Neural progenitor cell (in vitro differentiated cells): Measurements from ENCODE around the gene PTPRR.

Experiments used
- EZH2 ChIP-seq: fragments of 200-600 bp; sonication (generic); IDR thresholded peaks from 2 replicates; pipeline ENCODE4 v1.6.1; 2017; ENCODE audit warnings: antibody characterized with exemption, mild to moderate bottlenecking, moderate library complexity
- TF ChIP-seq, protein P1 (sequence below): fragments of 200-600 bp; sonication (generic); IDR thresholded peaks from 2 replicates; pipeline ENCODE4 v1.5.1; 2017; ENCODE audit warnings: antibody characterized with exemption, mild to moderate bottlenecking

DNA sequence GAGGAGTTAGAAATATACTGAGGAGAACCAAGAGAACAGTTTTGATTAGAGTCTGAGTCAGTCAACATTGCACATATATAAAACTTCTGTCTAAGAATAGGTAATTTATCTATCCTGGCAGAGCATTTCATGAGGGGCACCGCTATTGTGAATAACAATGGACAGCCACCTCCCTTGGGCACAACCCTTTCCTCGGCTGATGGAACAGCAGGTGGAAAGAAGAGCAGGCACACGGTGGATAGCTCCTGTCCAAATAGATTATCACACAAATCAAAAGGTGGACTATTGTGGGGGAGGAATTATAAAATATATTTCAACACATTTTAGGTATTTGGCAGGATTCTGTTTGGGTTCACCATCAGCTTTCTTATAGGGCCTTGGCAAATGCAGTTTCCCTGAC is 199.3 kb downstream of the PTPRR start:
- TF ChIP-seq EZH2: no peak
- TF ChIP-seq, protein P1, sequence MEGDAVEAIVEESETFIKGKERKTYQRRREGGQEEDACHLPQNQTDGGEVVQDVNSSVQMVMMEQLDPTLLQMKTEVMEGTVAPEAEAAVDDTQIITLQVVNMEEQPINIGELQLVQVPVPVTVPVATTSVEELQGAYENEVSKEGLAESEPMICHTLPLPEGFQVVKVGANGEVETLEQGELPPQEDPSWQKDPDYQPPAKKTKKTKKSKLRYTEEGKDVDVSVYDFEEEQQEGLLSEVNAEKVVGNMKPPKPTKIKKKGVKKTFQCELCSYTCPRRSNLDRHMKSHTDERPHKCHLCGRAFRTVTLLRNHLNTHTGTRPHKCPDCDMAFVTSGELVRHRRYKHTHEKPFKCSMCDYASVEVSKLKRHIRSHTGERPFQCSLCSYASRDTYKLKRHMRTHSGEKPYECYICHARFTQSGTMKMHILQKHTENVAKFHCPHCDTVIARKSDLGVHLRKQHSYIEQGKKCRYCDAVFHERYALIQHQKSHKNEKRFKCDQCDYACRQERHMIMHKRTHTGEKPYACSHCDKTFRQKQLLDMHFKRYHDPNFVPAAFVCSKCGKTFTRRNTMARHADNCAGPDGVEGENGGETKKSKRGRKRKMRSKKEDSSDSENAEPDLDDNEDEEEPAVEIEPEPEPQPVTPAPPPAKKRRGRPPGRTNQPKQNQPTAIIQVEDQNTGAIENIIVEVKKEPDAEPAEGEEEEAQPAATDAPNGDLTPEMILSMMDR: no peak
